Breast epithelium (tissue), 3 donors: ENCODE data around the gene AMPH.

Experiments used
- POLR2A ChIP-seq: fragments of 450-650 bp; IDR thresholded peaks from one replicate; pipeline ENCODE4 v1.6.1; 2016; ENCODE audit warnings: antibody characterized with exemption, mild to moderate bottlenecking, moderate library complexity
- POLR2AphosphoS5 ChIP-seq, 3 donors: sonication (generic); formaldehyde crosslinking; IDR thresholded peaks; one replicate each; pipeline ENCODE4 v1.6.1; 2017; ENCODE audit warnings: antibody characterized with exemption in 3 of 3
- TF ChIP-seq, protein P1 (sequence below), 3 donors: fragments of 450-650 bp; IDR thresholded peaks; one replicate each; pipeline ENCODE4 v1.5.1; 2016 to 2017; ENCODE audit warnings: antibody characterized with exemption in 3 of 3, mild to moderate bottlenecking in 3 of 3, moderate library complexity in 3 of 3

DNA sequence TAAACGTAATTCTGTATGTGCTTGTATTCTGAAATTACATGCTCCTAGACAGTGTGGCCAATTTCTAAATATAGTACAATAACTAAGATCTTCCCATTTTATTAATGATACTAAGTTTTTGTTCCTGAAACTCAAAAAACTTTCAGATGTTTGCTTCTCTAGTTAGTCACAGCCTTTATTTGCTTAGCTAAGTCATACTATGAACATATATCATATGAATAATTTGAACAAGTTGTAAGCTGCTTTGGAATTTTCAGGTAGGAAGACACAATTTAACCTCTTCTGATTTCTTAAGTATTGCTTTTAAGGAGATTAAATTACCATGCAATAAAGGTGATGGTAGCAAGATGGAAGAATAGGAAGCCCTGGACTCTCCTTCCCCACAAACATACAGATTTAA, 148.7 kb downstream of the AMPH start:
- TF ChIP-seq, protein P1, sequence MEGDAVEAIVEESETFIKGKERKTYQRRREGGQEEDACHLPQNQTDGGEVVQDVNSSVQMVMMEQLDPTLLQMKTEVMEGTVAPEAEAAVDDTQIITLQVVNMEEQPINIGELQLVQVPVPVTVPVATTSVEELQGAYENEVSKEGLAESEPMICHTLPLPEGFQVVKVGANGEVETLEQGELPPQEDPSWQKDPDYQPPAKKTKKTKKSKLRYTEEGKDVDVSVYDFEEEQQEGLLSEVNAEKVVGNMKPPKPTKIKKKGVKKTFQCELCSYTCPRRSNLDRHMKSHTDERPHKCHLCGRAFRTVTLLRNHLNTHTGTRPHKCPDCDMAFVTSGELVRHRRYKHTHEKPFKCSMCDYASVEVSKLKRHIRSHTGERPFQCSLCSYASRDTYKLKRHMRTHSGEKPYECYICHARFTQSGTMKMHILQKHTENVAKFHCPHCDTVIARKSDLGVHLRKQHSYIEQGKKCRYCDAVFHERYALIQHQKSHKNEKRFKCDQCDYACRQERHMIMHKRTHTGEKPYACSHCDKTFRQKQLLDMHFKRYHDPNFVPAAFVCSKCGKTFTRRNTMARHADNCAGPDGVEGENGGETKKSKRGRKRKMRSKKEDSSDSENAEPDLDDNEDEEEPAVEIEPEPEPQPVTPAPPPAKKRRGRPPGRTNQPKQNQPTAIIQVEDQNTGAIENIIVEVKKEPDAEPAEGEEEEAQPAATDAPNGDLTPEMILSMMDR (IDR thresholded peaks at IDR 0.05), result no peak
- TF ChIP-seq POLR2A (no peak), POLR2AphosphoS5 (IDR thresholded peaks at IDR 0.05) (no peak)
